Measurements from ENCODE around the gene SLC7A10.

SLC7A10 gene

DNA sequence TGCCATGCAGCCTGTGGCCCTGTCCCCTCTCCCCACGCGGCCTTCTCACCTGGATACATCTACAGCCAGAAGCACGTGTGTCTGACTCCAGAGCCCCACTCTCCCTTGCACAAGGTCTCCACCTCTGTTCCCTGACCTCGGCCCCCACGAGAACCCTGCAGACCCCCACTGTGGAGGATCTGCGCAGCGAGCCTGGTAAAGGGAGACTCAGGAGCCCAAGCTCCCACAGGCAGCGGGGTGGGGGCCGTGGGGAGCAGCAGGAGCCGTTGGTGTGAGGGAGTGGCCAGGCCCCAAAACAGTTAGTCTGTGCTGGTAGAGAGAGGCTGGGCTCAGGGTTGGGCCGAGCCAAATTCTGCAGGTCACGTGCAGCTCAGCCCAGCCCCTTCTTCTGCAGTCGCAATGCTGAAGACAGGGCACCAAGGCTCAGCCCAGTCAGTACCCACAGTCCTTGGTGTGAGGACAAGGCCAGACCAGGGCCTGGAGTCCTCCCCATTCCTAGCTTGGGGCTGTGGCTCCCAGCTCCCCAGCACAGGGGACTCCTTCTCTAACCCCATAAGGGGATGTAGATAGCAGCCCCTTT is 28.7 kb upstream of the SLC7A10 start:
- no peak for DNase-seq (ENCODE audit: low read depth)

GRCh38 chr19:33252971-33253370 is 27.3 kb upstream of the SLC7A10 start:
- DNase-seq (ENCODE audit: low read depth) = no peak

GRCh38 chr19:33252418-33252962 is 26.8 kb upstream of the SLC7A10 start:
- DNase-seq (ENCODE audit: low read depth) = no peak

DNA sequence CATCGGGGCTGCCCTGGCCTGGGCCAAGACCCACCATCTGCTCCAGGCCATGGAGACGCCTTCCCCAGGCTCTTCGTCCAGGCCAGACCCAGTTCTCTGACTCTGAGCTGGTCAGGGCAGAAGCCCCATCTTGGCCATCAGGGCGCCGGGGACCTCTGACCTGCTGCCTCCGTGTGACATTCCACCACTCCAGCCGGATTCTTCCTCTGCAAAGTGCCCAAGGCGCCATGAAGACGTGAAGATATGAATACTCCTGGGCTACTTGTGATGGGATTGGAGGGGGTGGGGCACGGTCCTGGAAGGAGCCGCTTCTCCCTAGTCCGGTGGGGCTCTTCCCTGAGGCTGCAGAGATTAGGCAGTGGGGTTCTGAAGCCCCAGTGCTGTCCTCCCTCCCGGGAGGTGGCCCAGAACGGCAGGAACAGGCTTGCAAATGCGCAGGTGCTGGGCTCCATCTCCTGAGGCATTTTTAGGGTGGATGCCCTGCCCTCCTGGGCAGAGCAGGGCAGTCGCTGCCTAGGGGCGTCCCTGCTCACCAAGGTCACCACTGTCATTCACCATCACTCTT is 26.0 kb upstream of the SLC7A10 start:
- DNase-seq (ENCODE audit: low read depth) = no peak

- DNase-seq (ENCODE audit: low read depth) = no peak
These were observed 25.4 kb upstream of the SLC7A10 start for GRCh38 chr19:33251076-33251475.

GRCh38 chr19:33250500-33250899 is 24.9 kb upstream of the SLC7A10 start:
- DNase-seq (ENCODE audit: low read depth) = no peak

DNA sequence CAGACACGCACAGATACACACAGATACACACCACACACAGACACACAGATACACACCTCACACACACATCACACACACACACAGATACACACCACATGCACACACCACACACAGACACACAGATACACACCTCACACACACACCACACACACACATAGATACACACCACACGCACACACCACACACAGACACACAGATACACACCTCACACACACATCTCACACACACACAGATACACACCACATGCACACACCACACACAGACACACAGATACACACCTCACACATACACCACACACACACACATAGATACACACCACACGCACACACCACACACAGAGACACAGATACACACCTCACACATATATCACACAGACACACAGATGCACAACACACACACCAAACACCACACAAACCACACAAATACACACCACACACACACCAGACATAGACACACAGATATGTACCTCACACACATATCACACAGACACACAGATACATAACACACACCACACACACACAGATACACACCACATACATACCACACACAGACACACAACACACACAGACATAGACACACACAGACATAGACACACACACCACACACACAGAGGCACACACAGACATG is 24.2 kb upstream of the SLC7A10 start:
- no peak for DNase-seq (ENCODE audit: low read depth)

GRCh38 chr19:33248954-33249613 is 23.4 kb upstream of the SLC7A10 start:
- no peak for DNase-seq (ENCODE audit: low read depth)

GRCh38 chr19:33248553-33248953 is 22.9 kb upstream of the SLC7A10 start:
- no peak for DNase-seq (ENCODE audit: low read depth)

- DNase-seq (ENCODE audit: low read depth) = no peak
These were observed 22.5 kb upstream of the SLC7A10 start for GRCh38 chr19:33248104-33248503.

DNA sequence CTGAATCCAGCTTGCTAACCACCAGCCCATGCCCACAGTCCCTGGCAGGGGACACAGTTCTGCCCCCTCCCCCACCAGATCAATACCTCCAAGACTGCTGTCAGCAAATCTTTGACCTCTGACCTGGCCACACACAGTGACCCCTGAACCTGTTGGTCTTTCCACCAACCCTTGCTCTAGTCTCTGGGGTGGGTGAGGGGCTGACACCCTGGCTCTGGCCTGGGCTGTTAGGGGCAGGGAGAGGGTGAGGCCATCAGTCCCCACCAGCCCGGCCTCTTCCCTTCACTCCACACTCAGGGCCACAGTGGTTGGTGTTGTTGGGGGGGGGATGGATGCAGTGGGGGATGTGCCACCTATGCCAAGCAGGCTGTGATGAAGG is 21.8 kb upstream of the SLC7A10 start:
- DNase-seq (ENCODE audit: low read depth) = no peak

DNA sequence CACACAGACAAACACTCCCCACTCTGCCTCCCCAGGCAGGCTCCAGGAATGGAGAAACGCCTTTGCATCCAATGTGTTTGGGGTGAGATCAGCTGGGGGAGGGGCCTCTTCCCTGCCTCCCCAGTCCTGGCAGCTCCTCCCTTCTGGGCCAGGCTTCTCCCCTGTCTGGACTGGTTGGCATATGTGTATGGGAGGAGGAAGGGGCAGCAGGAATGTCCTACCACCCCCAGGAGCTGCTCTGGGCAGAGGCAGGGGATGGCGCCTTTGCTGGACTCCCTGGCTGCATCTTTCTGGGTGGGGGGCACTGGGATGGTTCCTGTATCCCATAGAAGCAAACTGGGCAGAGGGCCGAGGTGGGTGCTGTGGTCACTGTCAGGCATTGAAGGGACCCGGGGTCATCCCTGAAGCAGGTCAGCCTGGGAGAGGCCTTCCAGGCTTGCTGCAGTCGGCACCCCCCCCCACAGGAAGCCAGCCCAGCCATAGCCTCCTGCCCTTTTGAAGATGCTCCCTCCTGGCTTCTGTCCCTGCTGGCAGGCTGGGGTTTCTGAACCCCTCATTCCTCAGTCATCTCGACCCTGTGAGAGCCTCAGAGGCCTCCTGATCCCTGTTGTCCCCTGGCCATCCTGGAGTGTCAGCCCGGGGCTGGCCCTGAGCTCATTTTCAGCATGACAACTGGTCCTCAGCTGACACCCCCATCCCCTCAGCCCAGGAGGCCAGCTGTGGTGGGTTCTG is 21.2 kb upstream of the SLC7A10 start:
- no peak for DNase-seq (ENCODE audit: low read depth)

DNA sequence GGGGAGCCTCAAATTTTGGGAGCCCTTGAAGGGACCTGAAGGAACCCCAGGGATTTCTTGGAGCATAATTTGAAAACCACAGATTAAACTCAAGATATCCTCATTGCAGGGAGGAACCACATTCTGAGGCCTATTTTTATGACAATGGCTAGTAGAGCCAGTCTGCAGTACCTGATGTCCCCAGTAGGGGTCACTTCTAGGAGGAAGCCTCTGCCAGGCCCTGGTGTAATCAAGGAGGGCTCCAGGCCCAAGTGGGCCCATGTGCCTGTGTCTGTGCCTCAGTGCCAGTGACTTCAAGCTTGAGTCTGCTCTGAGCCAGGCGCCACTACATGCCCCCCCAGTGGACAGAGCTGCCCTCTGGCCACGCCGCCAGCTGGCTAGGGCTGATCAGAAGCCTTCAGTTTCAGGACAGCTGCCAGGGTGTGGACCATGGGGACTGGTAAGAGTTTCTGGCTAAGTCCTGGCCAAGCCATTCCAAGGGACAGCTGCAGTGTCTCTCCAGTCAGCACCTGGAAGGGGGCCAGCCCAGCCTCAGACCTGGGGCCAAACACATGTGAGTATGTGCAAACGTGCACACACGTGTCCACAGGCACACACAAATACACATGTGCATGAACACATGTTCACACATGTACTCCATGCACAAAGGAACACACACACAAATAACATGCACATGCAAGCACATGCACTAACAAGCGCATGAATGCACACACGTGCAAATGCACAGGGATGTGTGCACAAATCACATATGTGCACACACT is 20.5 kb upstream of the SLC7A10 start:
- DNase-seq (ENCODE audit: low read depth) = no peak

DNA sequence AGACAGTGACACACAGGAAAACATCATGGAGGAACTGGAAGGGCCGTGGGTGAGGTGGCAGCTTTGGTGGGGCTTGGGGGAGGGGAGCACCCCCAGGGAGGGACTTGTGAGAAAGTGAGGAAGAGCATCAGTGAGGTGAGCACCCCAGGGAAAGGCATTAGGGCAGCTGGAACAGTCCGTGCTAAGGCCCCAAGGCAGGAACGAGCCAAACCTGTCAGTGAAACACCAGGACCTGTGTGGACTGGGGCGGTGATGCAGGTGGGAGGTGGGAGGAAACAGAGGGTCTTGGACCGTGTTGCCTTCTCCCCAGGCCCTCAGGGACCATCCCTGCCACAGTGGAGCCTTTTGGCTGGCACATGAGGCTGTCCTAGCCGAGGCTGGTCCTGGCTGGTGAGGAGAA is 17.3 kb upstream of the SLC7A10 start:
- DNase-seq (ENCODE audit: low read depth) = no peak

DNA sequence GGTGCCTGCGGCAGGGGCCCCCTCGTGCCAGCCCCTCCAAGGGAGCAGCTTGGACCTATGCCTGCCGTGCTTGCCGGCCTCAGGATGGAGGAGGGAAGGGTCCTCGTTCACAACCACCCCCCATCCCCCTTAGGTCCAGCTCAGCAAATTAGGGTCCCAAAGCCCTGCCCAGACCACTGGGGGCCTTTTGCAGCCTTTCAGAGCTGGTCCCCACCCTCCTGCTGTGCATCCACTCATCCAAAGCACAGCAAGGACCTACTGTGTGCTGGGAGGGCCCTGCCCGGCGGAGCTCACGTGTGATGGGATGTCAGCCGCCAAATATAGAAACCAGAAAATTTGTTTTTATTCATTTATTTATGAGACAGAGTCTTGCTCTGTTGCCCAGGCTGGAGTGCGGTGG is 16.5 kb upstream of the SLC7A10 start:
- no peak for DNase-seq (ENCODE audit: low read depth)

GRCh38 chr19:33241530-33242101 is 16.0 kb upstream of the SLC7A10 start:
- DNase-seq (ENCODE audit: low read depth) = no peak

GRCh38 chr19:33241091-33241529 is 15.5 kb upstream of the SLC7A10 start:
- DNase-seq (ENCODE audit: low read depth) = no peak

DNA sequence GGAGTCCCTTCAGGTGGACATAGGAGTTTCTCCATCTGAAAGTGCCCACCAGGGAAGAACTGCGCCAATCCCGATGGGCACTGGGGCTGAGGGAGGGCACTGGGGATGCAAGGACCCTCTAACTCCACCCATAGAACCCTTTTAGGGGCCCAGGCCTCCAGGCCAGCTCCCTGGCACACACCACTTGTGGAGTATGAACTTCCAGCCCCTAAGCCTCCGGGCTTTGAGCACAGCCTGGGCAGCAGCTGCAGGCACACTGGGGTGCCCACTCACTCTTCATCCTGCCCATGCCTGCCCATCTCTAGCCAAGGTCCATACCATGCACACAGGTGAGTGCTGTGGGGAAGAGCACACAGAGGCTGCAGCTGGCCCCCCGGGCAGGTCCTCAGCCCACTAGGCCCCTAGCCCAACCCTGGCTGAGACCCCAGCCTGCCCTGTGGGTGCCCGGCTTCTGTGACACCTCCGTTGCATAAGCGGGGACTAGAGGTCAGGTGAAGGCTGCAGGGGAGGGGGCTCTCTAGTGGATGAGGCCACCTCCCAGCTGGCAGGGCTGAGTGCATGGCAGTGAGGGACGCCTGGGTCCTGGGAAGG is 14.6 kb upstream of the SLC7A10 start:
- no peak for DNase-seq (ENCODE audit: low read depth)

DNA sequence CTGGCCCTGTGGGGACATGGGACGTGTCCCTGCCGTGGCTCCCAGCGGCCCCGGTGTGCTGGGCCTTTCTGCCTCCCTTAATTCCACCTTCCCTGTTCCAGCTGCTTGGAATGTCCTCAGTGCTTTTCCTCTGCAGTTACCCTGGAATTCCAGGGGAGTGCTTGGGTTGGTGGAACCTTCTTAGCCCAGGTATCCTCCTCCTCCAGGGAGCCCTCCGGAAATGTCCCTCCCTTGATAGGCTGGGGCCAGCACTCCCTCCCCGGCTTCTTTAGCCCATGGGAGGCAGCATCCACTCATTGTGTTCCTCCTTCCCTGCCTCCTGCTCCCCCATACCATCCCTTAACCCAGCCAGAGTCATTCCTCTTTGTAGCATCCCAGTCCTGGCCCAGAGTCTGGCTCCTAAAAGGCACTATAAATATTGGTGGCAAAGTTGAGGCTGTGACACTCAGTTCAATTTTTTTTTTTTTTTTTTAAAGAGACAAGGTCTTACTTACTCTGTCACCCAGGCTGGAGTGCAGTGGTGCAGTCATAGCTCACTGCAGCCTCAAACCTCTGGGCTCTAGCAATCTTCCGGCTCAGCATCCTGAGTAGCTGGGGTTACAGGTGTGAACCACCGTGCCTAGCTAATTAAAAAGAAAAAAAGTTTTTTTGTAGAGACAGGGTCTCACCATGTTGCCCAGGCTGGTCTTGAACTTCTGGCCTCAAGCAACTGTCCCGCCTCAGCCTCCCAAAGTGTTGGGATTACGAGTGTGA is 13.7 kb upstream of the SLC7A10 start:
- DNase-seq (ENCODE audit: low read depth) = no peak

DNA sequence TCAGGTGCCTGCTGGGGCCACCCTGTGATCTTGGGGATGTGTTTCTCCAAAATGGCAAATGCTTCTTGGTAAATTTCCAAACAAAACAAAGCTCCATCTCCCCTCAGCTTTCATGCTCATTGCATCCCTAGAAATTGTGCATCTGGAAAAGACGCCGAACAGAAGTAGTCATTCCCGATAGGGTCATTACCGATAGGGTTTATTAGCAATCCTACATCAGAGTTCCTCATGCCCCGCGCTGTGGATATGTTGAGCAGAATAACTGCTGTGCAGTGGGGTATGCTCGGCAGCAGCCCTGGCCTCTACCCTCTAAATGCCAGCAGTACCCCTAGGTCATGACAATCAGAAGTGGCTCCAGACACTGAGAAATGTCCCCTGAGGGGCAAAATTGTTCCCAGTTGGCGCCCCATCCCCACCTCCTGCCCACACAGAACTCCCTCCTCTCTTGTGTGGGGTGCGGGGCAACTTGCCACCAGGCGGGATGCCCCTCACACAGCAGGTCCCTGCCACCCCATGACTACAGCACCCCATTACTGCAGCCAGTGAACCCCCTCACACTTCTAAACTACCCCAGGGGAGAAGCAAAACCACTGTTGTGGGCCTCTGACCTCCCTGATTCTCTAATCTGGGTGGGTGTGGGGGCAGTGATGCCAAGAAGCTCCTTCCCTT is 13.0 kb upstream of the SLC7A10 start:
- no peak for DNase-seq (ENCODE audit: low read depth)

Data from stromal cell of bone marrow (primary cell).